GM23338 (cell line): ENCODE measurements around the gene TMEM163. TPM values are rescaled to one million over a fixed set of nuclear protein-coding genes. Genes with fewer than 3 reads are reported as not detected.

ENCODE experiments used
- ATAC-seq: fragments of 200-7000 bp; cut with Tn5 transposase; 3 replicates; pipeline ENCODE4 v1.9.1; 2020
- DNase-seq: peaks from one replicate; pipeline ENCODE4 v3.0.0-alpha.2; 2015; ENCODE audit warnings: low spot score
- H2AFZ ChIP-seq: fragments of 200-600 bp; sonication (generic); 2 replicates; pipeline ENCODE4 v1.8.0; 2016; ENCODE audit warnings: antibody characterized with exemption, mild to moderate bottlenecking, moderate library complexity
- H3F3A ChIP-seq: fragments of 200-600 bp; sonication (generic); replicated peaks from 2 replicates; pipeline ENCODE4 v1.8.0; 2017; ENCODE audit warnings: antibody characterized with exemption, mixed run types, low read depth
- H3K27ac ChIP-seq: fragments of 200-600 bp; sonication (generic); 2 replicates; pipeline ENCODE4 v1.6.1; 2016; ENCODE audit warnings: low read depth
- H3K27me3 ChIP-seq: fragments of 200-600 bp; sonication (generic); 2 replicates; pipeline ENCODE4 v1.8.0; 2016; ENCODE audit warnings: mild to moderate bottlenecking, mixed run types, moderate library complexity; ENCODE audit not compliant: insufficient read depth
- H3K36me3 ChIP-seq: fragments of 200-600 bp; sonication (generic); 2 replicates; pipeline ENCODE4 v1.8.0; 2016; ENCODE audit warnings: mild to moderate bottlenecking; ENCODE audit not compliant: insufficient read depth
- H3K4me1 ChIP-seq: fragments of 200-600 bp; sonication (generic); 2 replicates; pipeline ENCODE4 v1.8.0; 2016; ENCODE audit warnings: mild to moderate bottlenecking, moderate library complexity; ENCODE audit not compliant: insufficient read depth
- H3K4me2 ChIP-seq: fragments of 200-600 bp; sonication (generic); 2 replicates; pipeline ENCODE4 v1.7.1; 2017; ENCODE audit warnings: mixed run types
- H3K4me3 ChIP-seq: fragments of 200-600 bp; sonication (generic); 2 replicates; pipeline ENCODE4 v1.6.1; 2016; ENCODE audit warnings: mixed run types
- H3K79me2 ChIP-seq: fragments of 200-600 bp; sonication (generic); replicated peaks from 2 replicates; pipeline ENCODE4 v1.8.0; 2017; ENCODE audit warnings: mild to moderate bottlenecking; ENCODE audit not compliant: insufficient read depth
- H3K9me2 ChIP-seq: fragments of 200-600 bp; sonication (generic); 2 replicates; pipeline ENCODE4 v1.8.0; 2017; ENCODE audit not compliant: insufficient read depth
- H4K20me1 ChIP-seq: fragments of 200-600 bp; sonication (generic); replicated peaks from 2 replicates; pipeline ENCODE4 v1.8.0; 2017; ENCODE audit warnings: mild to moderate bottlenecking; ENCODE audit not compliant: insufficient read depth
- H3K27ac Mint-ChIP-seq: 2 replicates; pipeline ENCODE4 v1.8.0; 2020; ENCODE audit warnings: inconsistent platforms, mild to moderate bottlenecking, moderate library complexity, mixed read lengths
- H3K27me3 Mint-ChIP-seq: 3 replicates; pipeline ENCODE4 v1.8.0; 2022; ENCODE audit warnings: low read depth, mild to moderate bottlenecking, moderate library complexity, mixed read lengths, inconsistent platforms; ENCODE audit not compliant: insufficient read depth, poor library complexity
- H3K36me3 Mint-ChIP-seq: 3 replicates; pipeline ENCODE4 v1.8.0; 2021; ENCODE audit warnings: low read depth, mild to moderate bottlenecking, inconsistent platforms, moderate library complexity, mixed read lengths
- H3K4me1 Mint-ChIP-seq: 3 replicates; pipeline ENCODE4 v1.8.0; 2020; ENCODE audit warnings: mild to moderate bottlenecking, inconsistent platforms, mixed read lengths
- H3K4me3 Mint-ChIP-seq: 3 replicates; pipeline ENCODE4 v1.8.0; 2021; ENCODE audit warnings: moderate library complexity, mild to moderate bottlenecking, inconsistent platforms, mixed read lengths
- H3K9me3 Mint-ChIP-seq: 3 replicates; pipeline ENCODE4 v1.8.0; 2020; ENCODE audit warnings: moderate library complexity, mild to moderate bottlenecking, inconsistent platforms, mixed read lengths
- CREB1 ChIP-seq: fragments of 250-450 bp; sonication (Bioruptor Pico); IDR thresholded peaks from 2 replicates; pipeline ENCODE4 v1.5.0; 2020; ENCODE audit warnings: low read depth, mild to moderate bottlenecking, moderate library complexity
- EZH2 ChIP-seq: fragments of 200-600 bp; sonication (generic); IDR thresholded peaks from one replicate; pipeline ENCODE4 v1.8.0; 2017; ENCODE audit warnings: antibody characterized with exemption, mild to moderate bottlenecking, low read depth; ENCODE audit not compliant: unreplicated experiment
- EZH2phosphoT487 ChIP-seq: fragments of 200-600 bp; sonication (generic); IDR thresholded peaks from one replicate; pipeline ENCODE4 v1.8.1; 2018; ENCODE audit warnings: antibody characterized with exemption; ENCODE audit not compliant: unreplicated experiment
- JUNB ChIP-seq: IDR thresholded peaks from one replicate; pipeline ENCODE4 v1.6.1; 2016; ENCODE audit warnings: antibody characterized with exemption; ENCODE audit not compliant: unreplicated experiment
- NANOG ChIP-seq: IDR thresholded peaks from 2 replicates; pipeline ENCODE4 v1.6.1; 2016; ENCODE audit warnings: antibody characterized with exemption, borderline replicate concordance
- POLR2AphosphoS5 ChIP-seq: IDR thresholded peaks from 2 replicates; pipeline ENCODE4 v1.6.1; 2016; ENCODE audit warnings: antibody characterized with exemption, low read depth
- STAT1 ChIP-seq: IDR thresholded peaks from one replicate; pipeline ENCODE4 v1.6.1; 2016; ENCODE audit warnings: antibody characterized with exemption; ENCODE audit not compliant: unreplicated experiment
- ZNF114 ChIP-seq: fragments of 250-450 bp; sonication (Bioruptor Pico); IDR thresholded peaks from 2 replicates; pipeline ENCODE4 v1.5.0; 2020; ENCODE audit warnings: mild to moderate bottlenecking, moderate library complexity
- ZNF331 ChIP-seq: fragments of 250-450 bp; sonication (Bioruptor Pico); IDR thresholded peaks from 2 replicates; pipeline ENCODE4 v1.5.0; 2020; ENCODE audit warnings: low read depth, mild to moderate bottlenecking, moderate library complexity
- polyA plus RNA-seq: library from polyadenylated mRNA; unstranded; fragments of >200 nt; fragmentation: Nextera tagmentation; extraction: Ambion mirVana; gene quantifications from 2 replicates; pipeline ENCODE4 v1.2.1, GENCODE V29; 2016
- total RNA-seq: library from RNA; depleted of rRNA; stranded (reverse); fragments of >200 nt; shearing (Covaris generic); gene quantifications from 2 replicates; pipeline ENCODE4 v1.2.3, GENCODE V29; 2014
- TF ChIP-seq, protein P1 (sequence below): IDR thresholded peaks from 2 replicates; pipeline ENCODE4 v1.6.1; 2016; ENCODE audit warnings: antibody characterized with exemption
- TF ChIP-seq, protein P2 (sequence below): fragments of 250-450 bp; sonication (Bioruptor Pico); IDR thresholded peaks from 2 replicates; pipeline ENCODE4 v1.5.0; 2020; ENCODE audit warnings: mild to moderate bottlenecking, moderate library complexity
- TF ChIP-seq, protein P3 (sequence below), 2 experiments: fragments of 200-600 bp in 1 of 2; sonication (generic) in 1 of 2; conservative IDR thresholded peaks; 2 replicates each; pipeline versions ENCODE4 v1.5.1 to v1.6.1; 2016 to 2017; ENCODE audit warnings: antibody characterized with exemption in 2 of 2, low read depth in 2 of 2, mild to moderate bottlenecking in 2 of 2, moderate library complexity in 1 of 2
- TF ChIP-seq, protein P4 (sequence below): IDR thresholded peaks from one replicate; pipeline ENCODE4 v1.6.1; 2018; ENCODE audit warnings: antibody characterized with exemption; ENCODE audit not compliant: unreplicated experiment

The TMEM163 gene
- total and polyA plus RNA-seq, 2 experiments from 2014 or later: 1.1 to 1.8 TPM

DNA sequence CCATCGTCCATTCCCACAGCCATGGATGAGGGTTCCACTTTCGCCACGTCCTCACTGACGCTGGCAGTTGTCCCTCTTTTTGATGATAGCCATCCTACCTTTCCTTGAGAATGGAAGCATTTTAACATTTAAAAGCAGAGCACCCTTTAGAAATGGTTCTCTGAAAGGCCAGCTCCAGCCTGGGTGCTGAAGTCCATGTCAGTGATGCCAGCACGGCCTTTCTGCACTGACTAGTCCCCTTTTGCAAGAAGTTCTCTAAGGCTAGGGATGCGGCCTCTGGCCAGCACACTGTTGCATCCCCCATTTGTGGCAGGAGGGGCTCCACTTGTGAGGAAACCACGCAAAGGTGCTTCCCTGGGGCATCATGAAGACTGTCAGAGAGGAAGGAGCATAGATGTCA is 261.4 kb downstream of the TMEM163 start:
- Histone ChIP-seq H3K4me2 (no peak overlapping the region), H3K4me3 (no peak overlapping the region), H3K36me3 (no peaks in the 10 kb centered on the region), H3F3A (no peaks in the 10 kb centered on the region), H3K9me2 (no peaks in the 10 kb centered on the region), H4K20me1 (no peaks in the 10 kb centered on the region), H3K4me1 (no peaks in the 10 kb centered on the region), H3K27me3 (no peaks in the 10 kb centered on the region), H3K79me2 (no peaks in the 10 kb centered on the region), H2AFZ (no peak overlapping the region), H3K27ac (no peak overlapping the region)
- Mint-ChIP-seq H3K36me3 (no peaks in the 10 kb centered on the region), H3K9me3 (no peaks in the 10 kb centered on the region; the same call in 2 of the 3 replicates), H3K4me1 (peaks cover 4% of the 10 kb centered on the region; the same call in 2 of the 3 replicates), H3K27me3 (no peaks in the 10 kb centered on the region), H3K27ac (no peak overlapping the region), H3K4me3 (no peak overlapping the region)
- TF ChIP-seq ZNF114 (CRISPR knock-in tag) (no peak), STAT1 (no peak), CREB1 (CRISPR knock-in tag) (no peak), EZH2phosphoT487 (no peak), POLR2AphosphoS5 (no peak), JUNB (no peak), ZNF331 (no peak), EZH2 (no peak), NANOG (no peak)
- TF ChIP-seq, protein P1, sequence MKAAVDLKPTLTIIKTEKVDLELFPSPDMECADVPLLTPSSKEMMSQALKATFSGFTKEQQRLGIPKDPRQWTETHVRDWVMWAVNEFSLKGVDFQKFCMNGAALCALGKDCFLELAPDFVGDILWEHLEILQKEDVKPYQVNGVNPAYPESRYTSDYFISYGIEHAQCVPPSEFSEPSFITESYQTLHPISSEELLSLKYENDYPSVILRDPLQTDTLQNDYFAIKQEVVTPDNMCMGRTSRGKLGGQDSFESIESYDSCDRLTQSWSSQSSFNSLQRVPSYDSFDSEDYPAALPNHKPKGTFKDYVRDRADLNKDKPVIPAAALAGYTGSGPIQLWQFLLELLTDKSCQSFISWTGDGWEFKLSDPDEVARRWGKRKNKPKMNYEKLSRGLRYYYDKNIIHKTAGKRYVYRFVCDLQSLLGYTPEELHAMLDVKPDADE: no peak
- TF ChIP-seq, protein P2, sequence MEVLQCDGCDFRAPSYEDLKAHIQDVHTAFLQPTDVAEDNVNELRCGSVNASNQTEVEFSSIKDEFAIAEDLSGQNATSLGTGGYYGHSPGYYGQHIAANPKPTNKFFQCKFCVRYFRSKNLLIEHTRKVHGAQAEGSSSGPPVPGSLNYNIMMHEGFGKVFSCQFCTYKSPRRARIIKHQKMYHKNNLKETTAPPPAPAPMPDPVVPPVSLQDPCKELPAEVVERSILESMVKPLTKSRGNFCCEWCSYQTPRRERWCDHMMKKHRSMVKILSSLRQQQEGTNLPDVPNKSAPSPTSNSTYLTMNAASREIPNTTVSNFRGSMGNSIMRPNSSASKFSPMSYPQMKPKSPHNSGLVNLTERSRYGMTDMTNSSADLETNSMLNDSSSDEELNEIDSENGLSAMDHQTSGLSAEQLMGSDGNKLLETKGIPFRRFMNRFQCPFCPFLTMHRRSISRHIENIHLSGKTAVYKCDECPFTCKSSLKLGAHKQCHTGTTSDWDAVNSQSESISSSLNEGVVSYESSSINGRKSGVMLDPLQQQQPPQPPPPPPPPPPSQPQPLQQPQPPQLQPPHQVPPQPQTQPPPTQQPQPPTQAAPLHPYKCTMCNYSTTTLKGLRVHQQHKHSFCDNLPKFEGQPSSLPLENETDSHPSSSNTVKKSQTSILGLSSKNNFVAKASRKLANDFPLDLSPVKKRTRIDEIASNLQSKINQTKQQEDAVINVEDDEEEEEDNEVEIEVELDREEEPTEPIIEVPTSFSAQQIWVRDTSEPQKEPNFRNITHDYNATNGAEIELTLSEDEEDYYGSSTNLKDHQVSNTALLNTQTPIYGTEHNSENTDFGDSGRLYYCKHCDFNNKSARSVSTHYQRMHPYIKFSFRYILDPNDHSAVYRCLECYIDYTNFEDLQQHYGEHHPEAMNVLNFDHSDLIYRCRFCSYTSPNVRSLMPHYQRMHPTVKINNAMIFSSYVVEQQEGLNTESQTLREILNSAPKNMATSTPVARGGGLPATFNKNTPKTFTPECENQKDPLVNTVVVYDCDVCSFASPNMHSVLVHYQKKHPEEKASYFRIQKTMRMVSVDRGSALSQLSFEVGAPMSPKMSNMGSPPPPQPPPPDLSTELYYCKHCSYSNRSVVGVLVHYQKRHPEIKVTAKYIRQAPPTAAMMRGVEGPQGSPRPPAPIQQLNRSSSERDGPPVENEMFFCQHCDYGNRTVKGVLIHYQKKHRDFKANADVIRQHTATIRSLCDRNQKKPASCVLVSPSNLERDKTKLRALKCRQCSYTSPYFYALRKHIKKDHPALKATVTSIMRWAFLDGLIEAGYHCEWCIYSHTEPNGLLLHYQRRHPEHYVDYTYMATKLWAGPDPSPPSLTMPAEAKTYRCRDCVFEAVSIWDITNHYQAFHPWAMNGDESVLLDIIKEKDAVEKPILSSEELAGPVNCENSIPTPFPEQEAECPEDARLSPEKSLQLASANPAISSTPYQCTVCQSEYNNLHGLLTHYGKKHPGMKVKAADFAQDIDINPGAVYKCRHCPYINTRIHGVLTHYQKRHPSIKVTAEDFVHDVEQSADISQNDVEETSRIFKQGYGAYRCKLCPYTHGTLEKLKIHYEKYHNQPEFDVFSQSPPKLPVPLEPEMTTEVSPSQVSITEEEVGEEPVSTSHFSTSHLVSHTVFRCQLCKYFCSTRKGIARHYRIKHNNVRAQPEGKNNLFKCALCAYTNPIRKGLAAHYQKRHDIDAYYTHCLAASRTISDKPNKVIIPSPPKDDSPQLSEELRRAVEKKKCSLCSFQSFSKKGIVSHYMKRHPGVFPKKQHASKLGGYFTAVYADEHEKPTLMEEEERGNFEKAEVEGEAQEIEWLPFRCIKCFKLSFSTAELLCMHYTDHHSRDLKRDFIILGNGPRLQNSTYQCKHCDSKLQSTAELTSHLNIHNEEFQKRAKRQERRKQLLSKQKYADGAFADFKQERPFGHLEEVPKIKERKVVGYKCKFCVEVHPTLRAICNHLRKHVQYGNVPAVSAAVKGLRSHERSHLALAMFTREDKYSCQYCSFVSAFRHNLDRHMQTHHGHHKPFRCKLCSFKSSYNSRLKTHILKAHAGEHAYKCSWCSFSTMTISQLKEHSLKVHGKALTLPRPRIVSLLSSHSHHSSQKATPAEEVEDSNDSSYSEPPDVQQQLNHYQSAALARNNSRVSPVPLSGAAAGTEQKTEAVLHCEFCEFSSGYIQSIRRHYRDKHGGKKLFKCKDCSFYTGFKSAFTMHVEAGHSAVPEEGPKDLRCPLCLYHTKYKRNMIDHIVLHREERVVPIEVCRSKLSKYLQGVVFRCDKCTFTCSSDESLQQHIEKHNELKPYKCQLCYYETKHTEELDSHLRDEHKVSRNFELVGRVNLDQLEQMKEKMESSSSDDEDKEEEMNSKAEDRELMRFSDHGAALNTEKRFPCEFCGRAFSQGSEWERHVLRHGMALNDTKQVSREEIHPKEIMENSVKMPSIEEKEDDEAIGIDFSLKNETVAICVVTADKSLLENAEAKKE (CRISPR knock-in tag): no peak
- TF ChIP-seq, protein P3, sequence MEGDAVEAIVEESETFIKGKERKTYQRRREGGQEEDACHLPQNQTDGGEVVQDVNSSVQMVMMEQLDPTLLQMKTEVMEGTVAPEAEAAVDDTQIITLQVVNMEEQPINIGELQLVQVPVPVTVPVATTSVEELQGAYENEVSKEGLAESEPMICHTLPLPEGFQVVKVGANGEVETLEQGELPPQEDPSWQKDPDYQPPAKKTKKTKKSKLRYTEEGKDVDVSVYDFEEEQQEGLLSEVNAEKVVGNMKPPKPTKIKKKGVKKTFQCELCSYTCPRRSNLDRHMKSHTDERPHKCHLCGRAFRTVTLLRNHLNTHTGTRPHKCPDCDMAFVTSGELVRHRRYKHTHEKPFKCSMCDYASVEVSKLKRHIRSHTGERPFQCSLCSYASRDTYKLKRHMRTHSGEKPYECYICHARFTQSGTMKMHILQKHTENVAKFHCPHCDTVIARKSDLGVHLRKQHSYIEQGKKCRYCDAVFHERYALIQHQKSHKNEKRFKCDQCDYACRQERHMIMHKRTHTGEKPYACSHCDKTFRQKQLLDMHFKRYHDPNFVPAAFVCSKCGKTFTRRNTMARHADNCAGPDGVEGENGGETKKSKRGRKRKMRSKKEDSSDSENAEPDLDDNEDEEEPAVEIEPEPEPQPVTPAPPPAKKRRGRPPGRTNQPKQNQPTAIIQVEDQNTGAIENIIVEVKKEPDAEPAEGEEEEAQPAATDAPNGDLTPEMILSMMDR (conservative IDR thresholded peaks at IDR 0.05; ENCODE audit: low read depth in 2 of 2): no peak
- TF ChIP-seq, protein P4, sequence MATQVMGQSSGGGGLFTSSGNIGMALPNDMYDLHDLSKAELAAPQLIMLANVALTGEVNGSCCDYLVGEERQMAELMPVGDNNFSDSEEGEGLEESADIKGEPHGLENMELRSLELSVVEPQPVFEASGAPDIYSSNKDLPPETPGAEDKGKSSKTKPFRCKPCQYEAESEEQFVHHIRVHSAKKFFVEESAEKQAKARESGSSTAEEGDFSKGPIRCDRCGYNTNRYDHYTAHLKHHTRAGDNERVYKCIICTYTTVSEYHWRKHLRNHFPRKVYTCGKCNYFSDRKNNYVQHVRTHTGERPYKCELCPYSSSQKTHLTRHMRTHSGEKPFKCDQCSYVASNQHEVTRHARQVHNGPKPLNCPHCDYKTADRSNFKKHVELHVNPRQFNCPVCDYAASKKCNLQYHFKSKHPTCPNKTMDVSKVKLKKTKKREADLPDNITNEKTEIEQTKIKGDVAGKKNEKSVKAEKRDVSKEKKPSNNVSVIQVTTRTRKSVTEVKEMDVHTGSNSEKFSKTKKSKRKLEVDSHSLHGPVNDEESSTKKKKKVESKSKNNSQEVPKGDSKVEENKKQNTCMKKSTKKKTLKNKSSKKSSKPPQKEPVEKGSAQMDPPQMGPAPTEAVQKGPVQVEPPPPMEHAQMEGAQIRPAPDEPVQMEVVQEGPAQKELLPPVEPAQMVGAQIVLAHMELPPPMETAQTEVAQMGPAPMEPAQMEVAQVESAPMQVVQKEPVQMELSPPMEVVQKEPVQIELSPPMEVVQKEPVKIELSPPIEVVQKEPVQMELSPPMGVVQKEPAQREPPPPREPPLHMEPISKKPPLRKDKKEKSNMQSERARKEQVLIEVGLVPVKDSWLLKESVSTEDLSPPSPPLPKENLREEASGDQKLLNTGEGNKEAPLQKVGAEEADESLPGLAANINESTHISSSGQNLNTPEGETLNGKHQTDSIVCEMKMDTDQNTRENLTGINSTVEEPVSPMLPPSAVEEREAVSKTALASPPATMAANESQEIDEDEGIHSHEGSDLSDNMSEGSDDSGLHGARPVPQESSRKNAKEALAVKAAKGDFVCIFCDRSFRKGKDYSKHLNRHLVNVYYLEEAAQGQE: no peak
- ATAC-seq: no peak
- no peak for DNase-seq
